HG03571 (cell line): ENCODE results near the gene RSRC1.
"Not testable (repeated sequence)": the region's sequence is repeated elsewhere in the genome, so short reads cannot be mapped to it uniquely, and the experiment has no call there.

Source experiments
- ATAC-seq: cut with Tn5 transposase; IDR thresholded peaks from one replicate; pipeline ENCODE4 v1.9.1; 2021; ENCODE audit not compliant: unreplicated experiment

Gene RSRC1

GRCh38 chr3:158453865-158454264 is 344.0 kb downstream of the RSRC1 start:
- no peak for ATAC-seq

GRCh38 chr3:158455406-158455805 is 345.5 kb downstream of the RSRC1 start:
- ATAC-seq = no peak

- ATAC-seq = no peak
These were observed 346.2 kb downstream of the RSRC1 start for GRCh38 chr3:158456114-158456513.

GRCh38 chr3:158458464-158458863 is 348.6 kb downstream of the RSRC1 start:
- ATAC-seq = no peak

- ATAC-seq = no peak
These were observed 351.0 kb downstream of the RSRC1 start for GRCh38 chr3:158460926-158461325.

GRCh38 chr3:158463556-158463955 is 353.7 kb downstream of the RSRC1 start:
- no peak for ATAC-seq

- ATAC-seq = peak; percentile 70
These were observed 355.2 kb downstream of the RSRC1 start for GRCh38 chr3:158465074-158465473.

GRCh38 chr3:158470944-158471638 is 361.2 kb downstream of the RSRC1 start:
- no peak for ATAC-seq

- no peak for ATAC-seq
These were observed 361.9 kb downstream of the RSRC1 start for GRCh38 chr3:158471639-158472294.

- no peak for ATAC-seq
These were observed 369.2 kb downstream of the RSRC1 start for GRCh38 chr3:158479051-158479450.

- no peak for ATAC-seq
These were observed 373.9 kb downstream of the RSRC1 start for GRCh38 chr3:158483701-158484235.

GRCh38 chr3:158486200-158486599 is 376.3 kb downstream of the RSRC1 start:
- no peak for ATAC-seq

- no peak for ATAC-seq
These were observed 378.8 kb downstream of the RSRC1 start for GRCh38 chr3:158488670-158489069.

GRCh38 chr3:158489181-158489580 is 379.3 kb downstream of the RSRC1 start:
- no peak for ATAC-seq

- ATAC-seq = no peak
These were observed 382.1 kb downstream of the RSRC1 start for GRCh38 chr3:158491968-158492367.

- ATAC-seq = no peak
These were observed 382.8 kb downstream of the RSRC1 start for GRCh38 chr3:158492685-158493084.

- no peak for ATAC-seq
These were observed 384.0 kb downstream of the RSRC1 start for GRCh38 chr3:158493931-158494330.

GRCh38 chr3:158494673-158495072 is 384.8 kb downstream of the RSRC1 start:
- ATAC-seq = no peak

- not testable (repeated sequence) for ATAC-seq
These were observed 385.6 kb downstream of the RSRC1 start for GRCh38 chr3:158495398-158495902.

- no peak for ATAC-seq
These were observed 395.2 kb downstream of the RSRC1 start for GRCh38 chr3:158505117-158505516.

GRCh38 chr3:158506456-158506855 is 396.6 kb downstream of the RSRC1 start:
- ATAC-seq = no peak

GRCh38 chr3:158508481-158508880 is 398.6 kb downstream of the RSRC1 start:
- no peak for ATAC-seq
